C4-2B (cell line): ENCODE results near the gene TTC6.

Experiments
- ZFX ChIP-seq: fragments of 450-650 bp; IDR thresholded peaks from 2 replicates; pipeline ENCODE4 v1.6.1; 2017
- TF ChIP-seq, protein P1 (sequence below): fragments of 450-650 bp; conservative IDR thresholded peaks from 2 replicates; pipeline ENCODE4 v1.5.1; 2017; ENCODE audit warnings: mild to moderate bottlenecking

DNA sequence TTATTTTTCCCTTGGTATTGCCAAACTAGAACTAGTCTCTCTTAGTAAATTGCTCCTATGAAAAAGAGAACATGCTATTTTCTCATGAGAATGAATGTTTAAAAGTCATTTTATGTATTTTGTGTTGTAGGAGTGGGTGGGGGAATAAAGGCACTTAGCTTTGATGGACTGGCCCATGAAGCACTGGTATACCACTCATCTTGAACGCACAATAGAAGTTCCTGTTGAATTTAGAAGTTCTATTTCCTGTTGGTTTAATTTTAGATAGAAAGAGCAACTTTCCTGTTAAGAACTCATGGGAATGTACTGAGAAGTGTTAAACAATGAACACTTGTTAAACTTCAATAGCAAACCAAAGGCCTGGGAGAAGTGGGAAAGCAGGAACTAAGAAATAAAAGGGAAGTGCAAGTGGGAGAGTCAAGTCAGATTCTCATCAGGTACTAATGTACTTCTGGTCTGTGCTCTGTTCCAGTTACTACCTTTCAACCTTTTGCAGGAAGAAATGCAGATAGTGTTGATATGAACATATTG lies 23.1 kb downstream of the TTC6 start:
- TF ChIP-seq, protein P1, sequence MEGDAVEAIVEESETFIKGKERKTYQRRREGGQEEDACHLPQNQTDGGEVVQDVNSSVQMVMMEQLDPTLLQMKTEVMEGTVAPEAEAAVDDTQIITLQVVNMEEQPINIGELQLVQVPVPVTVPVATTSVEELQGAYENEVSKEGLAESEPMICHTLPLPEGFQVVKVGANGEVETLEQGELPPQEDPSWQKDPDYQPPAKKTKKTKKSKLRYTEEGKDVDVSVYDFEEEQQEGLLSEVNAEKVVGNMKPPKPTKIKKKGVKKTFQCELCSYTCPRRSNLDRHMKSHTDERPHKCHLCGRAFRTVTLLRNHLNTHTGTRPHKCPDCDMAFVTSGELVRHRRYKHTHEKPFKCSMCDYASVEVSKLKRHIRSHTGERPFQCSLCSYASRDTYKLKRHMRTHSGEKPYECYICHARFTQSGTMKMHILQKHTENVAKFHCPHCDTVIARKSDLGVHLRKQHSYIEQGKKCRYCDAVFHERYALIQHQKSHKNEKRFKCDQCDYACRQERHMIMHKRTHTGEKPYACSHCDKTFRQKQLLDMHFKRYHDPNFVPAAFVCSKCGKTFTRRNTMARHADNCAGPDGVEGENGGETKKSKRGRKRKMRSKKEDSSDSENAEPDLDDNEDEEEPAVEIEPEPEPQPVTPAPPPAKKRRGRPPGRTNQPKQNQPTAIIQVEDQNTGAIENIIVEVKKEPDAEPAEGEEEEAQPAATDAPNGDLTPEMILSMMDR: no peak
- no peak for TF ChIP-seq ZFX
